Inflammatory macrophage treated with lipopolysaccharide for 4 hours (primary cell): ENCODE measurements around the gene BMP4.
"Not testable (repeated sequence)": the region's sequence is repeated elsewhere in the genome, so short reads cannot be mapped to it uniquely, and the experiment has no call there.

Source experiments
- DNase-seq: peaks from one replicate; pipeline ENCODE4 v3.0.0-alpha.2; 2020

Gene BMP4

DNA sequence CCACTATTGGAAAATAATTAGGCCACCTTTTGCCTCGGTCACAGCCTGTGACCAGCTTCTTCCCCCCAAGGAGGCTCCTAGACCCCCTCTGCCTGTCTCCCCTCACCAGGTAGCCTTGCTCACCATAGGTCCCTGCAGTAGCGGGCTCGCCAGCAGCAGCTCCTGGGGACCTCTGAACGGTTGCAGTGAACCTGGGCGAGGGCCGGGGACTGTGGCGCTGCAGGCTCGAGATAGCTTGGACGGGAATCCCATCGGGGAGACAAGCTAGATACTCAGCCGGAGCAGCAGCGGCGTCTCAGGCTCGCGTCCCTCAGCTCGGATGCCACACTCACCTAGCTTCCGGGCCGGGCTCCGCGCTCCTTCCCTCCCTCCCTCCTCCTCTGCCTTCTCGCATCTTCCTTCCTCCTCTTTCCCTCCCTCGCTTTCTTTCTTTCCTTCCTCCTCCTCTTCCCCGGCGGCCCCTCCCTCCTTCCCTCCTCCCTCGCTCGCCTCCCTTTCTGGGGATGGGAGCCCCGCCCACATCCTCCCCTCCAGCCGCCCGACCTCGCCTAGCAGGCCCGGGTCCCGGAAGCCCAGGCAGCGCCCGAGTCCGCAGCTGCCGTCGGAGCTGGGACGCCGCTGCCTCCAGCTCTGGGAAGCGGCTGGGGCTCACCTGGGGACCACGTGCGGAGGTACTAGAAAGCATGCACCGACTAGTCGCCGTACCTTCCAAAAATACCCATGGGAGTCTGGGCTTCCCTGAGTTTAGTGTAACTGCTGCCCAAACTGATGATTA is at the start of gene BMP4:
Gene BMP4, minus strand, starts transcription at position 399 of the 775 bp plus-strand sequence. CDS start 4,603 bp downstream, outside the sequence.
- no peak for DNase-seq

DNA sequence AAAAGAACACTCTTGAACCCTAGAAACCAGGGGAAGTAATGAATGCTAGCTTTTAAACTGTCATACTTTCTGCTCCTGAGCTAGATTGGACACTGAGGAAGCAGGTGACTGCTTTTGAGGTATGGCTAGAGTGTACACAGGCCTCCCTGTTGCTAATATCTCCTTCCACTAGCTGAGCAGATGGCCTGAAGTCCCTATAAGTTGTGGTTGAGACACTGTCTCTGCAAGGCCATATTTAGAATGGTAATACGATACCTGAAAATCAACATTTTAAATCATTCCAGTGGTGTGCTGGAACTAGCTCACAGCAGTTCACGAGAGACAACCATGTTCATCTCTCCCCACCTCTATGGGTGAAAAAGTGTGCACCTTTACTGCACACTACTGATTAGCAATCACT is 46.4 kb upstream of the BMP4 start:
- DNase-seq = no peak

DNA sequence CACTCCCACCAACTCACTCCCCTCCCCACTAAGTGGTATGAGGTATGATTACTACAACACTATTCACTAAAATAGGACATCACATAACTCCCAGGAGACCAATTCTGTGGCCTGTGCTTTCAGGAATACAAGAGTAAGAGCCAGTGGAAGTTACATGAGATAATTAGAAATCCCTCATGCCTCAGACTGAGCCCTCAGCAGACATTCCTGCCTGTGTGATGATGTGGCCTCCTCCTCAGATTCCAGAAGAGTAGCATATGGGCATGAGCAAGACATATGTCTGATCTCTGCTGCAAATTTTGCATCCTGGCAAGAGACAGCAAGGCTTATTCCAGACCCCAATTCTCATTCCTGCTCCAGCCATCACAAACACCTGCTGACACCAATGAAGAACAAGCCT is 46.0 kb upstream of the BMP4 start:
- DNase-seq = no peak

DNA sequence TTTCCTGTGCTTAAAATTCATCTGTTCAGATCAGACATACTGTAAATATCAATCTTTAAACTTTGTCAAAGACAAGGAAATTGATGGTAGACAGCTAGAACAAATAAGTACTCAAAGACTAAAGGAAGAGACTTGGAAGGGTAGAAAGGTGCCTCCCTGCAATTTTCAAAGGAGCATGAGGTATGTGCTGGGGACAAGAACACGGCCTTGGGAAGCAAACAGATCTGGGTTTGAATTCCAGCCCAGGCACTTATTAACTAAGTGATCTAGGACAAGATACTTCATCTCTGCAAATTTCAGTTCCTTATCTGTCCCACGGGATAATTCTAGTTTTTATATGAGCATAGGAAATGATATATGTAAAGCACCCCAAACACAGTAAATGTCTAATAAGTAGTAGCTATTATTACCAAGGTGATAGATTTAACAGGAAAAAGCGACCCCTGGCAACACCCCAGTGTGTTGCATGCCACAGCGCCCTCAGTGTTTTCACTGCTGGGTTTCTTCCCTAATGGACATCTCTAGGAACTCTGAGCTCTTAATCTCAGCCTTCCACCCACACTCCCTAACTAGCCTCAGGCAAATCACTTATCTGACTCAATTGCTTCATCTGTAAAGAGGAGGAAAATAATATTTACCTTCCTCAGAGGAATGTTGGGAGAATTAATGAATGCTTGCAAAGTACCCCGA is 44.7 kb upstream of the BMP4 start:
- no peak for DNase-seq

DNA sequence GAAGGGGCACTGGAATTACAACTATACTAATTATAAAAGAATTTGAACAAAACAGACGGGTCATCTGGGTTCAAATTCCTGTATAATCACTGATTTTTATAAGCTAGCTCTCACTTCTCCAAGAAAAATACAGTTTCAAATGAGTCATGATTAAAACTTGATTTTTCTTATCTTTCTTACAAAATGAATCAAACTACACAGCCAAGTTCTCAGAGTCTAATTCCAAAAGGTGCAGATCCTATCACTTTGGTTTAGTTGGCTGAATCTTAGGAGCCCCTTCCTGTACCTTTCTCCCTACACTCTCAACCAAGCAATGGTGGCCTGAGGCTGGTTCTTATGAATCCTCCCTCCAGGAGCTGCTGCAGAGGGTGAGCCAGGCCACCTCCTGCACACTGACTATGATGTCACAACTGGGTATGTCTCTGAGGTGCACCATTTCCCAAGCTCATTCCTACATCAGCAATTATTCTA is 43.8 kb upstream of the BMP4 start:
- DNase-seq = no peak

DNA sequence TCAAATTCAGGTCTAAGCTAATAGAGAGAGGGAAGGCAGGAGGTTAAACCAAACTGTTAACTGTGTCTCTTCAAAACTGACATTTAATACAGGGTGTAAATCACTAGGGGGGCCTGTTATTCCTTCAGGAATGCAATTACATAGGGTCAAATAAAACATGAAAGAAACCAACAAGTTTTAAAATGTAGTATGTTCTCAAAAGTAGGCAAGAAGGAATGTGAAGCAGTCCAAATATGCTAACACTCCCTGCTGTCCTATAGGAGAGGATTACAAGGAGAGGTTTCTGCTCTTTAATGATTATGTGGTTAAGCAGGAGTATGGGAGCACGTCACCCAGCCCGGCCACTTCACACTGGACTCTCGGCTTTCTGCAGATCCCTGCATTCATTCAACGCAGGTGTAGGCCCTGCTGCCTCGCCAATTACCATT is 42.5 kb upstream of the BMP4 start:
- no peak for DNase-seq

DNA sequence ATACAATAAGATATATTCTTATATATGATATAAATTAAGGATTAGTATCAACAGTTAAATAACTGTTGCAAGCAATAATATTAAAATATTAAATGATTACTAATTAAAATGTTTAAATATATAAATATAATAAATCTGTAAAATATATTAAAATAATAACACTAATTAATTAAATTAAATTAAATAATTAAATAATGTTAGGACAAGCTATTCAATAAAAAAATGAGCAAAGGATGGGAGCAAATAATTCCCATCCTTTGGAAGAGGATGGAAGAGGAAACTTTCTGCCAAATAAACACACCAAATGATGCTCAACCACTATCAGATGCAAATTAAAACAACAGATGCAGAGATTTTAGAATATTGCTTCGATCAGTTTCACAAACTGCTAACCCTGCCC is 39.4 kb upstream of the BMP4 start:
- DNase-seq = no peak

DNA sequence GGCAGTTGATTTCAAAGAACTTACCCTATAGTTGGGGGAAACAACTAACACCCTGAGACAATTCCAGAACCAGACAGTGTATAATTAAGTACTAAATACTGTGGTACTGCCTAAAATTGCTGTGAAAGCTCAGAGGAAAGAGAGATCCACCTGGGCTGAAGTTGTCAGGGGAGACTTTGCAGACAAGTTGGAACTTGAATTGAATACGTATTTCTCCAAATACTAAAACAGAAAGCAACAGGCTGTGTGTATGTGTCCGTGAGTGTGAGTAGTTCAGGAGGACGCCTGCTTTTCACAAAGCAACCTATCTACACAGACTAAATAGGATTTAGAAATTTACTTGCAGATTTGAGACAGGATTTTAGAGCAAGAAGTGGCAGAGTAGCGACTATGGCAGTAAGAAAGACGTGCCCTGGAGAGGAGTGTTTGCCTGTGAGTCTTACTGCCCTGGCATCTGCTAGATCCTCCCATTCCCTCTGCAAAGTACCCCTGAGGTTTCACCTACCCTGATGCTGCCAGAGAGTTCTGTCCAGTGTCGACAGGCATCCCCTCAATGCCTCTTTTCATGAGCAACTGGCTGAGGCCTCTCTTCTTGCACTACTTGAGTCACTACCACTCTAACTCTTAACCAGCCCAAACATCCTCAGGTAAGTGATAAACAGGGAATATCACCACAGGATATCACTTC is 37.4 kb upstream of the BMP4 start:
- no peak for DNase-seq

DNA sequence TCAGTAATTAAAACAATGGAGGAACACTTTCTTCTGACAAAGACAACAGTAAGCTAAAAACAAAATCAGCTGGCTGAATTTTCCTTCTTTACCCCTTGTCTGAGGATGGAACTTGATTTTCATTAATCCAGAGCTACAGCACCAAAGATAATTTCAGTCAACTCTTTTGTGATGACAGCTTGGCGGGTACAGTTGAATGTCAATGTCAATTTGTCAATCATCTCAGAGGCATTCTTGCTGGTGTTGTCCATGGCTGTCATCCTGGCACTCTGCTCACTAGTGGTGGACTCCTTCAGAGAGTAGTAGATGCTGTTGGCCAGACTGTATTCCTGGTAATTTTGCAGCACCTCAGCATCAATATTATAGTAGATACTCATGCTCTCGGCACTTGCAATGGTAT is 34.4 kb upstream of the BMP4 start:
- no peak for DNase-seq

DNA sequence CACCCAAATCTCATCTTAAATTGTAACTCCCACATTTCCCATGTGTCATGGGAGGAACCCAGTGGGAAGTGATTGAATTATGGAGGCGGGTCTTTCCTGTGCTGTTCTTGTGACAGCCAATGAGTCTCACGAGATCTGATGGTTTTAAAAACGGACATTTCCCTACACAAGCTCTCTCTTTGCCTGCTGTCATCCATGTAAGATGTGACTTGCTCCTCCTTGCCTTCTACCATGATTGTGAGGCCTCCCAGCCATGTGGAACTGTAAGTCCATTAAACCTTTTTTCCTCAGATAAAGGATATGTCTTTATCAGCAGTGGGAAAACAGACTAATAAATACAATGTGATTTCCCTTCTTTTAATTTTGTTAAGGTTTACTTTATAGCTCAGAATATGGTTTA is 30.1 kb upstream of the BMP4 start:
- DNase-seq = not testable (repeated sequence)

DNA sequence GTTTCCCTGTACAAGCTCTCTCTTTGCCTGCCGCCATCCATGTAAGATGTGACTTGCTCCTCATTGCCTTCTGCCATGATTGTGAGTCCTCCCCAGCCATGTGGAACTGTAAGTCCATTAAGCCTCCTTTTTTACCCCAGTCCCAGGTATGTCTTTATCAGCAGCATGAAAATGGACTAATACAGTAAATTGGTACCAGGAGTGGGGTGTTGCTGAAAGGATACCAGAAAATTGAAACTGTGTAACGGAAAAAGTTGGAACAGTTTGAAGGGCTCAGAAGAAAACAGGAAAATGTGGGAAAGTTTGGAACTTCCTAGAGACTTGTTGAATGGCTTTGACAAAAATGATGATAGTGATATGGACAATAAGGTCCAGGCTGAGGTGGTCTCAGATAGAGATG is 28.3 kb upstream of the BMP4 start:
- not testable (repeated sequence) for DNase-seq

DNA sequence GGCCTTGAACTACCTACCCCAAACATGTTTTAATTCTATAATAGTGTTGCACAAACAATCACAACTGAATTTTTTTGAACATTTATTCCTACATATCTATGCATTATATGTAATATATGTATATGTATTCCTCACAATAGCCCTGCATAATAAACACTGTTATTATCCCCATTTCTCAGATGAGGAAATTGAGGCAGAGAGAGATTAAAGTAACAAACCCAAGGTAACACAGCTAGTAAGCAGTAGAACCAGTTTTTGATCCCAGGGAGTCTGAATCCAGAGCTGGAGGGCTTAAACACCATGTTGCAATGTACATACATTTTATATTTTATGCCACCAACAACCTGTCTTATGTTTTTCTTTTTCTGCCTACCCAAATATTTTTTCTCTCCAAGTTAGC is 26.5 kb upstream of the BMP4 start:
- no peak for DNase-seq

DNA sequence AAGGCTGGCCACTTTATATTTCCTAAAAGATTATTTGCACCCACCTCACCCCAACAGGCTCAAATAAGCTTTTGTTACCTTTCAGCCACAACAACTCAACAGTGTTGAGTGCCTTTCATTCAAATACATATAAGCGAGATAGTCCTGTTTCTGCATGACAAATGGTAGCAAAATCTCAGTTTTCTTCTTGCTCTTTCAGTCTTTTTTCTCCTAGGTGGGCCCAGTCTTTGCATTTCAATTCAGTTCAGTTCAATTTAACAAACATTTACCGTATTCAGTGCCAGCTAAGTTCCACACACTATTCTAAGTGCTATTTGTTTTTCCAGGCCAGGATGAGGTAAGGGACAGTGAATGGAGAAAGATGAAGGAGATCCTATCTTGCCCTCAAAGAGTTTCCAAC is 25.9 kb upstream of the BMP4 start:
- DNase-seq = no peak

DNA sequence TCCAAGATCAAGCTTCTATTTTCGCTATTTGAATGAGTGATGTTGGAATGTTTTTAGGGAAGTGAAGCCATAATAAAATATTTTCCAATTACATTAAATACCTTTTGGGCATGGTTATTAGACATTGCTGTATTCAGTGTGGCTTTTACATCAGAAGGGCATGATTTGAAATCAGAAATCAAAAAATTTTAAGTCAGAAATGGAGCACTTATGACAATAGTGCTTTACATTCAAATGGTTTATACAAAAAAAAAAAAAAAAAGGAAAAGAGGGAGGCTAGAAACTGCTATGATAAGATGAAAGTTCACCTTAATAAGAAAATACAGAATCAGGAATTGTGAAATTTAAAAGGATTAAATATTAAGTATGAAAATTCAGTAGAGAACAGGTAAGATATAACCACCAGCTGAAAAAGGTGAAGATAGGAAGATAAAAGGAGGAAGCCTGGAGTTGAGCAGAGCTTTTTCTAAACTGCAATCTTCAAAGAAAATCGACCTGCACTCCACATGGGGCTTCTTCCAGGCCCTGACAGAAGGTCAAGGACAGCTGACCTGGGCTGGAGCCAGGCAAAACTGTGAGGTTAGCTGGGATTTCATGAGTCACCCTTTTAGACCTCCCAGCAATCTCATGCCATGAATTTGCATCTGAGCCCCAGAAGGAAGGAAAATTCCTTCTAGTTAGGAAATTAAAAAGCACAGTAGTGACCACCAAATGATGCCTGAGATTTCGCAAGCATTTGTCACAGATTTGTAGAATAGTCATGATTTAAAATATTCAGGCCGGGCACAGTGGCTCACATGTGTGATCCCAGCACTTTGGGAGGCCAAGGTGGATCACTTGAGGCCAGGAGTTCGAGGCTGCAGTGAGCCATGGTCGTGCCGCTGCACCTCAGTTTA is 23.4 kb upstream of the BMP4 start:
- DNase-seq = no peak

DNA sequence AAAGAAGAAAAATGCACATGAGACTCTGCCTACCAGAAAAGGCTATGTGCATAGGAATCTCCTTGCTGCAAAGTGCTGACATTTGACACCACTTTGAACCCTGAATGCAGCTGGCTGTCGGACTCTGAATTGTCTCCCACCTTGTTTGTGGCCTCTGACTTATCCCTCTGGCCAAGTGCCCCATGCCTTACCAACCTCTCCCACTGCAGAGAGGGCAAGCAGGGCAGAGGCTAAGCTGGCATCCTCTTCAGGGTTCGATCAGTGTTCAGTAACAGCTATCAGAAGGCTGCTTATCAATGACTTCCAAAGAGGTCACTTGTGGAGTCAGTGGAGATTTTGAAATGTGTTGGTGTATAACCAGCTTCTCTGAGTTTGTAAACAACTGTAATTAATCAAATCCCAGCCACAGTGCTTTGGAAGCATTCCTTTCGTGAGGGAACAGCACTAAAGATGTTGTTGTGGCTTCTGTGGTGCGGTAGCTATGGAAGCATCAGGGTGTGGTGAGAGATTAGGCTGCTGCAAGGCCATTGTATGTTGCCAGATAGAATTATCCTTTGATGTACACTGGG is 22.6 kb upstream of the BMP4 start:
- DNase-seq = no peak

DNA sequence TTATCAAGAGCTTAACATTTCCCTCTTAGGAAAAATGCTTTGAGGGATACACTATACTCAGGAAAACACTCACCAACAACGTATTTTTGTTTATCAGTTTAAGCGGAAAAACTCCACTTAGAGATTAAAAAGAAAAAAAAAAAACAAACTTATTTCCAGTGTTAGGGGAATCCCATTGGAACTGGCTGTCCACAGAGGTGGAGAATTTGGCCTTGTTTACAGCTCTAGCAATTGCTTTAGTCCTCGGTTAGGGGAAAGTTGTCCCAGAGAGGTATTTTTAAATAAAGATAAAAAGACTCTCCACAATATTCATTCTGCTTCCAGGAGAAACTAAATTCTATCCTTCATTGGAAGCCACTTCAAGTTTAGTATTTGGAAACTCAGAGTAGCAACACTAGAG is 21.6 kb upstream of the BMP4 start:
- DNase-seq = no peak

DNA sequence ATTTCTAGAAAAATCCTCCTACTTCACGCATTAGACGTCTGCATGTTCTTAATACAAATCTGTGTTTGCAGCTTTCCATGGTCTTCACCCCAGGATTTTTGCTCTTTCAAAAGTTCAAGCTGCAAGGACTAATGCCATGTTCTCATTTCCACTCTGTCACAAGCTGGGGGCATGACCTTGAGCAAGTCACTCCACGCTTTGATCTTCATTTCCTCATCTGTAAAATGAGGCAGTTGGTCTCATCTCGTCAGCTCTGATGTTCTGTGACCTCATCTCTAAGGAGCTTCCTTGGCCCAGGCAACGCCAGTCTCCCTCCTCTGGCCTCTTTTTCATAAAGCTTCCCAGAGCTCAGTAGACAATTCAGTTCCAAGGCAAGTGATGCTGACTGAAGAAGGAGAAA is 18.8 kb upstream of the BMP4 start:
- DNase-seq = no peak

DNA sequence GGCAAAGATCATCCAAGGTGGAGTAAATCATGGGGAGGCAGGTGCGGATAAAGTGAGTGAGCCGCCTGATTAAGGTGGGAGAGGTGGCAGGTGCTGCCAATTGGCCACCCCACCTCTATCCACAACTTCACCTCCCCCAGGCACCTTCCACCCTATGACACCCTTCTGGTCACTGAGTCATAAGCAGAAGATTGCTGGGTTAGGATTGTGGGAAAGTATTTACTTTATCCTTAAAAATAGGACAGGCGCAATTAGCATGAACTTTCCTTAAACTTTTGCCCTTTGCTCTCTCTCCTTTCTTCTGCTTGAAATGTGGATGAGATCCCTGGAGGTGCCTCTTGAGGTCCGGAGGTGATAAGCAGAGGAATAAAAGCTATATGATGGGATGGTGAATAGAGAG is 14.9 kb upstream of the BMP4 start:
- no peak for DNase-seq

DNA sequence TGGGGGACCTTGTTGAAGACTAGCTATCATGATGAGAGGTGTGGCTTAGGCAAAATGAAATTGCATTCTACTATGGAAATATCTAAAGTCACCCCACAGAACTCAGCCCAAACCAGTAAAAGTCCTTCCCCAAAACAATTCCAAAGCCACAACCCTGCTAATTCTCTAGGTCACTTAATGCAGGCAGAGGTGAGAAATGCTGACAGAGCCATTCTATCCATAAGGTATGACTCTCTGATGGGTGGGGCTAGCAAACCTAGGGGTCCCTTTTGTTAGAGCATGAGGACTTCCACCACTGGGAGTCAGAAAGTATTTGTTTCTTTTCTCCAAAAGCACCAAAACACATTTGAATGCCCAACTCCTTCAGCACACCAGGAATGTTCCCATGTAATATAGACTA is 12.7 kb upstream of the BMP4 start:
- no peak for DNase-seq

DNA sequence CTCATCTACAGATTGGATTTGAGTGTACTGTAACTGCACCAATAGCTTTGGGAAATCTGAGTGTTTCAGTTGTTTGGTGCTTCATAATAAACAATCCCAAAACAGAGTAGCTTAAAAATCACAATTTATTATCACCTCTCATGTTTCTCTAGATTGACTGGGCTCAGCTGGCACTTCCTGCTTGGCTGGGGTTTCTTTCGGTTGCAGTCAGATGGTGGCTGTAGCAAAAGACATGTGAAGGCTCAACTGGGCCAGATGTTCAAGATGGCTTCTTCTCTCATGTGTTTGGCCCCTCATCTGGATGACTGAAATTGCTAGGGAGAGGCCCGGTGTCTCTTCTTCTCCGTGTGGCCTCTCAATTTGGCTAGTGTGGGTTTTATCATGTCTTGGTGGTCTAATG is 12.1 kb upstream of the BMP4 start:
- DNase-seq = no peak

DNA sequence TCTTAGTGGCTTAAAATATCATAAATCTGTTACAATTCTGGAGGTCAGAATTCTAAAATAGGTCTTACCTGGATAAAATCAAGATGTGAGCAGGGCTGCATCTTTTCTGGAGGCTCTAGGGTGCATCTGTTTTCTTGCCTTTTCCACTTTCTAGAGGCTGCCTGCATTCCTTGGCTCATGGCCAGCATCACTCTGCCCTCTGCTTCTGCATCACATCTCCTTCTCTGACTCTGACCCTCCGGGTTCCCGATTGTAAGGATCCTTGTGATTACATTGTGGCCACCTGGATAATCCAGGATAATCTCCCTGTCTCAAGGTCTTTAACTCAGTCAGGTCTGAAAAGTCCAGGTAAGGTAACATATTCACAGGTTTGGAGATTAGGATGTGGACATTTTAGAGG is 11.0 kb upstream of the BMP4 start:
- no peak for DNase-seq

DNA sequence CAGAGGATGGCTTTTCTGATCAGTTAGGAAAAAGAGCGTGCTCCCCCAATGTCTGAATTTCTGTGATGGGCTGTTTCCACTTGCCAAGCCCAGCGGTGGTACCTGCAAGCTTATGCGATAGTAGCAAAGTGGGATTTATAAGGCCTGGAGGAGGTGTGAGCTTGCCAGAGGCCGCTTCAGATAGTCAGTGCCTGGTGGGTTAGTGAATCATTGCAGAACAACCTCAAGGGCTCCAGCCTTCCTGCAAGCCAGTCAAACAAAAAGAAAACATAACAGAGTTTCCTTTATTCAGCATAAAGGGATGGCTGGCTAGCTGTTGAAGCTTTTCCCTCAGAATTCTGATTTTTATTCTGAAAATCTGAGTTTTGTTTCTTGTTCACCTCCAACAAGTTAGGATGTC is 7.6 kb upstream of the BMP4 start:
- DNase-seq = no peak
